T-cell (primary cell): ENCODE results near the gene SEMA3C. TPM values are rescaled to one million over a fixed set of nuclear protein-coding genes. Genes with fewer than 3 reads are reported as not detected.
"Not testable (repeated sequence)": the region's sequence is repeated elsewhere in the genome, so short reads cannot be mapped to it uniquely, and the experiment has no call there.

Source experiments
- ATAC-seq, 4 experiments: fragments of 200-7000 bp in 3 of 4; fragments of 150-1000 bp in 1 of 4; cut with Tn5 transposase; replicated peaks in 1 of 4; 1 replicate in 3 of 4; 2 replicates in 1 of 4; pipeline ENCODE4 v1.10.0; 2021; ENCODE audit warnings: moderate library complexity in 3 of 4, mild to moderate bottlenecking in 2 of 4, moderate number of reproducible peaks in 1 of 4
- CTCF ChIA-PET, 2 donors: fragments of 300-600 bp; sonication (Branson Sonifier 250); formaldehyde crosslinking; loops; one replicate each; lab custom pipeline; 2022; ENCODE audit warnings: antibody characterized with exemption in 2 of 2; lab: Charles Lee
- POLR2A ChIA-PET, 2 donors: fragments of 300-600 bp; sonication (Branson Sonifier 250); formaldehyde crosslinking; loops; one replicate each; lab custom pipeline; 2022; ENCODE audit warnings: antibody characterized with exemption in 2 of 2; lab: Charles Lee
- DNase-seq, 35 experiments: peaks; one replicate each; pipeline versions ENCODE4 v3.0.0 to v3.0.0-alpha.2; 2013 to 2023
- H3K27ac ChIP-seq: one replicate; pipeline ENCODE4 v1.5.1; 2013; ENCODE audit warnings: low read length
- H3K27me3 ChIP-seq, 2 experiments: replicated peaks in 1 of 2; 1 replicate in 1 of 2; 2 replicates in 1 of 2; pipeline versions ENCODE4 v1.6.1 to v1.7.0; 2013; ENCODE audit warnings: low read length in 1 of 2, mixed read lengths in 1 of 2; ENCODE audit not compliant: control insufficient read depth in 2 of 2, insufficient read depth in 2 of 2; ENCODE audit errors: extremely low read depth in 1 of 2
- H3K36me3 ChIP-seq, 2 donors: 1 replicate in 1 of 2; 2 replicates in 1 of 2; pipeline versions ENCODE4 v1.6.1 to v1.7.0; 2013; ENCODE audit warnings: low read length in 1 of 2; ENCODE audit not compliant: control insufficient read depth in 2 of 2, insufficient read depth in 1 of 2; ENCODE audit errors: extremely low read depth in 1 of 2
- H3K4me1 ChIP-seq, 2 experiments: 1 replicate in 1 of 2; 2 replicates in 1 of 2; pipeline versions ENCODE4 v1.6.1 to v1.7.0; 2013; ENCODE audit warnings: low read length in 2 of 2, mixed read lengths in 1 of 2; ENCODE audit not compliant: insufficient read depth in 2 of 2, control insufficient read depth in 1 of 2; ENCODE audit errors: extremely low read depth in 1 of 2
- H3K4me3 ChIP-seq, 2 donors: 1 replicate in 1 of 2; 2 replicates in 1 of 2; pipeline versions ENCODE4 v1.5.1 to v1.7.0; 2013; ENCODE audit warnings: mild to moderate bottlenecking in 2 of 2, low read length in 1 of 2, moderate library complexity in 1 of 2; ENCODE audit not compliant: control insufficient read depth in 1 of 2; ENCODE audit errors: extremely low read depth in 1 of 2
- H3K9me3 ChIP-seq: 2 replicates; pipeline ENCODE4 v1.7.0; 2013
- H3K27ac Mint-ChIP-seq, 2 donors: one replicate each; pipeline ENCODE4 v1.8.0; 2020 to 2021; ENCODE audit warnings: mild to moderate bottlenecking in 2 of 2, mixed read lengths in 2 of 2
- H3K27me3 Mint-ChIP-seq, 2 donors: one replicate each; pipeline ENCODE4 v1.8.0; 2021 to 2022; ENCODE audit warnings: mixed read lengths in 2 of 2
- H3K36me3 Mint-ChIP-seq: one replicate; pipeline ENCODE4 v1.8.0; 2021; ENCODE audit warnings: mixed read lengths
- H3K4me1 Mint-ChIP-seq, 3 donors: one replicate each; pipeline ENCODE4 v1.8.0; 2020 to 2022; ENCODE audit warnings: mixed read lengths in 3 of 3, mild to moderate bottlenecking in 1 of 3
- H3K4me3 Mint-ChIP-seq, 3 donors: one replicate each; pipeline ENCODE4 v1.8.0; 2020 to 2022; ENCODE audit warnings: mild to moderate bottlenecking in 3 of 3, mixed read lengths in 3 of 3, moderate library complexity in 3 of 3
- H3K9me3 Mint-ChIP-seq, 3 donors: one replicate each; pipeline ENCODE4 v1.8.0; 2020 to 2022; ENCODE audit warnings: mixed read lengths in 3 of 3
- WGBS: methylation state at CpG from one replicate; pipeline ENCODE4 v1.1.5; 2013; ENCODE audit warnings: missing lambda C conversion rate; ENCODE audit not compliant: insufficient coverage; 5-methylcytosine and 5-hydroxymethylcytosine counted together
- total RNA-seq, 35 experiments: library from RNA in 6 of 35; stranded (reverse) in 6 of 35; fragments of 120-200 nt in 1 of 35; gene quantifications; one replicate each; pipeline versions ENCODE4 v1.2.1 to v1.2.4 and lab custom pipeline; 2013 to 2026

The SEMA3C gene
- total RNA-seq, 5 donors from 2014 or later (not counting 1 experiment from before 2014, with no cell fraction given), result 0.10 to 1.2 (median 0.23) TPM

GRCh38 chr7:80932536-80932935, 13.7 kb upstream of the SEMA3C start:
- Histone ChIP-seq H3K27me3 (no peaks in the 10 kb centered on the region), H3K4me3 (no peak overlapping the region), H3K9me3 (no peaks in the 10 kb centered on the region), H3K27ac (no peak overlapping the region), H3K4me1 (no peaks in the 10 kb centered on the region), H3K36me3 (no peaks in the 10 kb centered on the region)
- ATAC-seq, result no peak
- Mint-ChIP-seq H3K9me3 (peaks cover 0 to 17% (median 5%) of the 10 kb centered on the region in 3 donors), H3K27me3 (no peaks in the 10 kb centered on the region), H3K4me1 (no peaks in the 10 kb centered on the region), H3K27ac (no peak overlapping the region), H3K36me3 (no peaks in the 10 kb centered on the region), H3K4me3 (no peak overlapping the region)
- no peak for DNase-seq
- ChIA-PET CTCF (no interaction called here), POLR2A (no interaction called here)

GRCh38 chr7:80929619-80930018, 10.8 kb upstream of the SEMA3C start:
- Histone ChIP-seq H3K9me3 (no peaks in the 10 kb centered on the region), H3K4me3 (no peak overlapping the region), H3K27ac (no peak overlapping the region), H3K36me3 (no peaks in the 10 kb centered on the region), H3K4me1 (no peaks in the 10 kb centered on the region), H3K27me3 (no peaks in the 10 kb centered on the region)
- POLR2A ChIA-PET, result no interaction called here
- Mint-ChIP-seq H3K4me3 (no peak overlapping the region), H3K27me3 (peaks cover 0 to 4% of the 10 kb centered on the region in 2 donors), H3K27ac (no peak overlapping the region), H3K9me3 (peaks cover 0 to 16% (median 11%) of the 10 kb centered on the region in 3 donors), H3K36me3 (no peaks in the 10 kb centered on the region), H3K4me1 (no peaks in the 10 kb centered on the region)
- CTCF ChIA-PET, result no interaction called here
- 83% methylated on average over 1 of the region's 3 CpGs for WGBS
- ATAC-seq (no peak), DNase-seq (no peak)

GRCh38 chr7:80926955-80927354, 8.1 kb upstream of the SEMA3C start:
- H3K36me3 ChIP-seq, H3K27ac ChIP-seq, H3K4me1 ChIP-seq, H3K9me3 Mint-ChIP-seq, H3K27me3 Mint-ChIP-seq, DNase-seq, H3K4me3 Mint-ChIP-seq, H3K4me1 Mint-ChIP-seq, H3K4me3 ChIP-seq, H3K36me3 Mint-ChIP-seq, CTCF ChIA-PET, ATAC-seq, POLR2A ChIA-PET, H3K27ac Mint-ChIP-seq, H3K27me3 ChIP-seq, H3K9me3 ChIP-seq: not testable (repeated sequence)
- 87% methylated on average over 4 of the region's 6 CpGs for WGBS

- no peak overlapping the region for H3K4me3 ChIP-seq
- Mint-ChIP-seq H3K27me3 (peaks cover 15 to 22% of the 10 kb centered on the region in 2 donors), H3K9me3 (peaks cover 0 to 14% (median 6%) of the 10 kb centered on the region in 3 donors), H3K4me3 (no peak overlapping the region), H3K4me1 (peaks cover 0 to 3% (median 0%) of the 10 kb centered on the region in 3 donors), H3K36me3 (no peaks in the 10 kb centered on the region), H3K27ac (no peak overlapping the region)
- WGBS, result no CpG with 5 or more reads among the region's 2 CpGs
- POLR2A ChIA-PET, result no interaction called here
- peaks cover 0 to 7% of the 10 kb centered on the region in 2 experiments for H3K27me3 ChIP-seq
- CTCF ChIA-PET, result no interaction called here
- DNase-seq (no peak), ATAC-seq (no peak)
- H3K9me3 ChIP-seq, result no peaks in the 10 kb centered on the region
- no peaks in the 10 kb centered on the region for H3K36me3 ChIP-seq
- no peaks in the 10 kb centered on the region for H3K4me1 ChIP-seq
- H3K27ac ChIP-seq, result no peak overlapping the region
Measured at GRCh38 chr7:80924090-80924489, 5.2 kb upstream of the SEMA3C start.

- peaks cover 0 to 10% of the 10 kb centered on the region in 2 experiments for H3K27me3 ChIP-seq
- no peaks in the 10 kb centered on the region for H3K9me3 ChIP-seq
- WGBS, result 50% methylated on average over 1 of the region's 4 CpGs
Measured at GRCh38 chr7:80923211-80923612, 4.4 kb upstream of the SEMA3C start.

DNA sequence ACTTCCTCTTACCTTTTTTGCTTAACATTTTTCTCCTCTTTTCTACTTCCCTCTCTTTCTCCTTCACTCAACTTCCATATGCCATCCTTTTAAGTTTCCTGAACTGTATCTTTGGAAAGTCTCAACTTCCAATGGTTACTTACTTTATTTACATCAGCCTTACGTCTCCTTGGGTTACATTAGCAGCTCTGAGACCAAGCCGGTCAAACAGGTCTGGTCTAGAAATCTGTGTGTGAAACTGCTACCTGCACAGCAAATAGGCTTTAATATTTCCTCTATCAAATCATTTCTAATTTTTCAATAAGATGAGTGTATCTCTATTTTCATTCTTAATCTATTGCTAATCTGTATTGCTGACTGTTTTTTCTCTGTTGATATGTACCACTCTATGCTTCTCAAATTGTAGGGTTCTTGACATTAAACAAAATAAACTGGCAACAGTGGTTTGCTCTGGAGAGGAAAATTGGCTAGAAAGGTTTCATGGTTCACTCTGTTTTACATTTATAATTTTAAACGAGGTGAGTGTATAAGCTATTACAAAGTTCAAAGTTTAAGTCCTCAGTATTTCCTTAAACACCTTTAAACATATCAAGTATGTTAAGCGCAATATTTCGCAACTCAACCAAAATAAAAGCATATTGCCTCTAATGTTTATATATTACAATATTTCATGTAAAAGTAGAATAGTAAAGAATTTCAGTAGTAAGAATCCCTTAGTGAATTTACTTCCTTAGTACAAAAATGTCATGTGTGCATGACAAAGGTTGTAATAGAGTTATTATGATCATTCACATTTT, 3.6 kb upstream of the SEMA3C start:
- H3K4me1 Mint-ChIP-seq, result peaks cover 0 to 6% (median 5%) of the 10 kb centered on the region in 3 donors
- Histone ChIP-seq H3K4me3 (no peak overlapping the region), H3K9me3 (no peaks in the 10 kb centered on the region), H3K4me1 (no peaks in the 10 kb centered on the region), H3K36me3 (no peaks in the 10 kb centered on the region), H3K27ac (no peak overlapping the region), H3K27me3 (peaks cover 0 to 10% of the 10 kb centered on the region in 2 experiments)
- H3K9me3 Mint-ChIP-seq, result peaks cover 0 to 14% (median 6%) of the 10 kb centered on the region in 3 donors
- WGBS, result 93% methylated on average over 2 of the region's 5 CpGs
- peaks cover 24 to 33% of the 10 kb centered on the region in 2 donors for H3K27me3 Mint-ChIP-seq
- H3K4me3 Mint-ChIP-seq, result no peak overlapping the region
- no peak overlapping the region for H3K27ac Mint-ChIP-seq
- ChIA-PET CTCF (no interaction called here), POLR2A (no interaction called here)
- DNase-seq (no peak), ATAC-seq (no peak)
- no peaks in the 10 kb centered on the region for H3K36me3 Mint-ChIP-seq

More at GRCh38 chr7:80923211-80923612, 4.4 kb upstream of the SEMA3C start:
- Histone ChIP-seq H3K4me1 (no peaks in the 10 kb centered on the region), H3K27ac (no peak overlapping the region), H3K4me3 (no peak overlapping the region), H3K36me3 (no peaks in the 10 kb centered on the region)
- no peak overlapping the region for H3K4me3 Mint-ChIP-seq
- ChIA-PET POLR2A (no interaction called here), CTCF (no interaction called here)
- peaks cover 20 to 27% of the 10 kb centered on the region in 2 donors for H3K27me3 Mint-ChIP-seq
- H3K27ac Mint-ChIP-seq, result no peak overlapping the region
- DNase-seq, result no peak
- H3K36me3 Mint-ChIP-seq, result no peaks in the 10 kb centered on the region
- H3K9me3 Mint-ChIP-seq, result peaks cover 0 to 14% (median 6%) of the 10 kb centered on the region in 3 donors
- H3K4me1 Mint-ChIP-seq, result peaks cover 0 to 6% (median 4%) of the 10 kb centered on the region in 3 donors
- no peak for ATAC-seq
